ENCODE results near the gene PLA2G4B.

PLA2G4B gene

GRCh38 chr15:41851167-41851523 lies 12.5 kb downstream of the PLA2G4B start:
- no peak for DNase-seq (ENCODE audit: low read depth in 2 of 2)

- DNase-seq (ENCODE audit: low read depth in 2 of 2) = no peak
Measured at GRCh38 chr15:41851755-41852370, 13.2 kb downstream of the PLA2G4B start.

GRCh38 chr15:41852736-41853590 lies 14.3 kb downstream of the PLA2G4B start:
- no peak for DNase-seq (ENCODE audit: low read depth in 2 of 2)

DNA sequence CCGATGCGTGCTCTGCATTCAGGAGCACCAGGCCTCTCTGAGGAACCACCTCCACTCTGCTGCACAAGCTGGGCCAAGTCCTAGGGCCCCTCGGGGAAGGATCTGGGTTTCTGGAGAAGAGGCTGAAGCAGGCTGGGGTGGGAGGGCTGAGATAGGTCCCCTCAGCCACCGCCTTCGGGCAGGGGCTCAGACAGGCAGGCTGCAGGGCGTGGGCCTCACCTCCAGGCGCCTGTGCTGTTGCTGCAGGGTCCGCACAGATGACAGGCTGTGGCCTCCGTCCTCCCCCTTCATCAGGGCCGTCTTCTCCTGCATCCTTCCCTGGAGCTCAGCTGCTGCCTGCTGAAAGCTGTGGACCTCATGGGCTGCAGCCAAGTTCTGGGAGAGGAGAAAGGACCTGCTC lies 15.2 kb downstream of the PLA2G4B start:
- no peak for DNase-seq (ENCODE audit: low read depth in 2 of 2)

- no peak for DNase-seq (ENCODE audit: low read depth in 2 of 2)
Measured at GRCh38 chr15:41854443-41854842, 15.8 kb downstream of the PLA2G4B start.

- no peak for DNase-seq (ENCODE audit: low read depth in 2 of 2)
Measured at GRCh38 chr15:41855261-41855961, 16.8 kb downstream of the PLA2G4B start.

- no peak for DNase-seq (ENCODE audit: low read depth in 2 of 2)
Measured at GRCh38 chr15:41856262-41856661, 17.6 kb downstream of the PLA2G4B start.

- no peak for DNase-seq (ENCODE audit: low read depth in 2 of 2)
Measured at GRCh38 chr15:41856716-41857115, 18.1 kb downstream of the PLA2G4B start.

DNA sequence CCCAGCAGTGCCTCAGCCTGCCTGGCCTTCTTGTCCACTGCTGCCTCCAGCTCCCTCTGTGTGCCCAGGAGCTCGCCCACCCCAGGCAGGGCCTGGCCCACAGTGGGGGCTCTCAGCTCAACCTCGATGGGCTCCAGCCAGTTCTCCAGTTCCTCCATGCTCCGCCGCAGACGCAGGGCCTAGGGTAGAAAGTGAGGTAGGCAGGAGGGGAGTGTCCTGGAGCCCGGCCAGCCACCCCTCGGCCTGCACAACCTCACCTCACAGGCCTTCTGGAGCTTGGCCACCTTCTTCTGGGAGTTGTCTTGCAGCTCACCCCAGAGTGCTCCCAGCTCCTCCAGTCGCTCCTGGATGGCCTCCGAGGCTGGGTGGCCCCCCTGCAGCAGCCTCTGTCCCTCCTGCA lies 18.7 kb downstream of the PLA2G4B start:
- no peak for DNase-seq (ENCODE audit: low read depth in 2 of 2)

DNA sequence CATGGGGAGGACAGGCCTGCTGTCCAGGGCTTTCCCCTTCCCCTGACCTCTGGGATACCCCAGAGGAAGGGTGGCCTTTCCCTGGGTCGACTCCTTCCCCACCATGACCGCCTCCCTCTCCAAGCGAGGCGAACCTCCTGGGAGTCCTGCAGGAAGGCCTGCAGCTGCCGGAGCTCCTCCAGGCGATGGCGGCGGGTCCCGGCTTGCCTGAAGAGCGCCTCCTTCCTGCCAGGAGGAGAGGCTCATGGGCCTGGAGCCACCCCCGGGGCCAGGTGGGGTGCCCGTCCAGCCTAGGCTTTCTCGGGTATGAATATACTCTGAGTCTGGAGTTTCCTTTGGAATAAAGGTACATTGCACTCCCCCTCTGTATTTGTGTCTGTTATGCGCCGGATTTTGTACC lies 20.1 kb downstream of the PLA2G4B start:
- no peak for DNase-seq (ENCODE audit: low read depth in 2 of 2)

DNA sequence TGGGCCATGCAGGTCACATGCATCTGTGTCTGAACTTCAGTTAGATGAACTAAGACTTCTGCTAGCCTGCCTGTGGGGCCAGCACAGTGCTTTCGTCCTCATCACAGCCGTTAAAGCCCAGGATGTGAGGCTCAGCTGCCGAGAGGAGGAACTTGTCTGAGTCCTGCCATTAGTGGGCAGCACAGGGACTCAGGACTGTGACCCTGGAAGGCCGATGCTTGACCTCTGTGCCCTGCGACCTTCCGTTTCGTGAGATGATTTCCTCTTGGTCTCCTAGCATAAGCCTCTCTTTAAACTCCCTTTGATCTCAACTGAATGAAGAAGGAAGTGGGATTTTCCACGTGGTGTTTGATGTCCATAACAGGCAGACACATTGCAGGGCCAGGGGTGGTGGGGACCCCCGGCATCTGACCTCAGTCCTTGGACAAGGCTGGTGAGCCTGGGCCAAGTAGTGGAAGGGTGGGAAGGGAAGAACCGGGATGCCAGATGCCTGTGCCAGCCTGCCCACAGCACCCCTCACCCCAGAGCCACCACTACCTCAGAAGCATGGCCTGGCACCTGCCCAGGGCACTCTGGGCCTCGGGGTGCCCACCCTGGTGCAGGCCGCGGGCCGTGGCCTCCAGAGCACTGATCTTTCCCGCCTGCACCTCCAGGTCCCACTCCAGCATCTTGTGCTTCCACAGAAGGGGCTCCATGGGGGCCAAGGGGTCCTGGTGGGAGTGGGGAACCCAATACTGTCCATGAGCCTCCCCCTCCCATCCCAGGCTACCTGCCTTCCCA lies 21.6 kb downstream of the PLA2G4B start:
- no peak for DNase-seq (ENCODE audit: low read depth in 2 of 2)

DNA sequence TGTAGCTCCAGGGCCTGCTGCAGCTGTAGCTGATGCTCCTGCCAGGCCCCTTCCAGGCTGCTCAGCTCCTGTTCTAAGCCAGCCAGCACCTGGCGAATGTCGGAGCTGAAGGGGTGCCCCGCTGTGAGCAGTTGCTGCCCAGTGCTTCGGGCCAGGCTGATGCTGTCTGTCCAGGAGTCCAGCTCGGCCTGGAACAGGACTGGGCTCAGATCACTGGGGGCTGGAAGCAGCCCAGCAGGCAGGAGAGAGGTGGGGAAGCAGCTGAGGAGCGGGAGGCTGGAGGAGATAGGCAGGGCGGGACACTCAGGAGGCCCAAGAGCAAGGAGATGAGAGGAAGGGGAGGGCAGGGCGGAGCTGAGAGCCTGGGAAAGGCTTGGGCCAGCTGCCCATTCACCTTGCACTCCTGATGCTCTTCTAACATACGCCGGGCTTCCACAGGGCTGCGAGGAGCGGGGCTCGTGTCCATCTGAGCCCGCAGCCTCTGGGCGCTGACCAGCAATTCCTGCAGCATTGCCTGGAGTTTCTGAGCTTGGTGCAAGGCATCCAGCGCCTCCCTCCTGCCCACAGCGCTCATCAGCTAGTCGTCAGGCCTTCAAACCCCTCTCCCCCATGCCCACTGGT lies 23.2 kb downstream of the PLA2G4B start:
- DNase-seq (ENCODE audit: low read depth in 2 of 2) = no peak

DNA sequence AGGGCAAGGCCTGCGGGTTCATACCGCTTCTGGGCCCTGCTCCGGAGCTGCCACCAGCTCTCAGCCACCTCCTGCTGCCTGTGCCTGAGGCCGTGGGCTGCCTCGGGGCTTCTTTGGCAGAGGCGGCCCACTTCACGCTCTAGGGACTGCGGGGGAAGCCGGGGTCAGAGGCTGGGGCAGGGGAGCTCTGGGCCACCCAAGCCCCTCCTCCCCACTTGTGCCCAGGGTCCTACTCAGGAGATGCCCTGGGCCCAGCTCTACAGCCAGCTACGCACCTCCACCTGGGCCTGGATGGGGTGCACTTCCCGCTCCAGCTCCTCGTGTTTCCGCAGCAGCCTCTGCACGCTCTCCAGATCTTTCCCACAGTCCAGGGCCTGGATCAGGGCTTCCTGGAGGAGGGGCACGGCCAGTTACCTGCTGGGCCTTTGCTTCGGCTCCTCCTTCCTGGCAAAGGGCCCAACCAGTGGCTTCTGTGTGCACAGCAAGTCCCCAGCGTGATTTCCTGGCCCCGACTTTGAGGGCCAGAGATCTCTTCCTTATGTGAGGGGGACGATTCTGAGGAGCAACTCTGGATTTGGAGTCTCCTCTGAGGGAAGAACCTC lies 24.0 kb downstream of the PLA2G4B start:
- no peak for DNase-seq (ENCODE audit: low read depth in 2 of 2)

- DNase-seq (ENCODE audit: low read depth in 2 of 2) = no peak
Measured at GRCh38 chr15:41865490-41866055, 26.9 kb downstream of the PLA2G4B start.

DNA sequence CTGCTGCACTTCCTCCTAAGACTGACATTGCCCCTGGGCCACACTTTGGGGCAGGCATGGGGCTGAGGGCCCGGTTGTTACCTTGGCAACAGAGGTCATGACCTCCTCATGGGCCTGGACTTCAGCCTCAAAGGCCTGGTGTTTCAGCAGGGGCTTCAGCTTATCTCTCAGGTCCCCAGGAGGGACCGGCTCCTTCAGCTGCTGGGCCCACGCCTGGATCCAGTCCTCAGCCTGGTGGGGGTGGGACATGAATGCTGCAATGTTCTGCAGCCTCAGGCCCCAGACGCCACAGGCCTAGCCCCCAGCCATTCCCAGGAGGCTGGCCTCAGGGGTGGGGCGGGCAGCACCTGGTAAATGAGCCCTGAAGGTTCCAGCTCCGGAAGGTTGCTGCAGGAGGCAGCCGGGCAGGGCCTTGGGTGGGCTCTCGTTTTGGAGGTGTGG lies 27.6 kb downstream of the PLA2G4B start:
- no peak for DNase-seq (ENCODE audit: low read depth in 2 of 2)

DNA sequence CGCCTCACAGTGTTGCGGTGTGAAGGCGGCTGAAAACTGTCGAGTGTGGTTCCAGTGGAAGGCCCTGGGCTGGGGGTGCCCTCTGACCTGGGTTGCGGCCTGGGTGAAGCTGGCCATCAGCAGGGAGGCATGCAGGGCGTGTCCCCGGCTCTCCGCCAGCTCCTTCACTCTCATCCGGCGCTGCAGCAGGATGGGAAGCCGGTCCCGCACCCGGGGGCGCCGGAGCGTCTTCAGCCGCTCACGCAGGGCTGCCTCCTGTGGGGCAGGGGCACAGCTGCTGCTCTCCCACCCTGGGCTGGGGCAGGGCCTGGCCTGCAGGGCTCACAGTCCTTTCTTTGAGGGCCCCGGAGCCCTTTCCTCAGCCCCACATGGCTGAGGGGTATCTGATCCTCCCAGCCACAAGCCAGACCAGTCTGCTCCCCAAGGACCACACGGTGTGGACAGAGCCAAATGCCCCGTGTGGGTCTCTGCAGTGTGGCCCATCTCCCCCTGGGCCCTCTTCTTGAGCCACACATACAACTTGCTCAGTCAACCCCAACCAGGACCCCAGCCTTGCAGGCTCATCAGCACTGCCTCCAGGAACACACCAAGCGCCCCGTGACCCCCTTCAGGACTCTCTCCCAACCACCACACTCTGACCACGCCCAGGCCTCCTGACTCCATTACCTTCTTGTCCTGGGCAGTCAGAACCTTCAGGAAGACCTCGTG lies 28.4 kb downstream of the PLA2G4B start:
- DNase-seq (ENCODE audit: low read depth in 2 of 2) = no peak

DNA sequence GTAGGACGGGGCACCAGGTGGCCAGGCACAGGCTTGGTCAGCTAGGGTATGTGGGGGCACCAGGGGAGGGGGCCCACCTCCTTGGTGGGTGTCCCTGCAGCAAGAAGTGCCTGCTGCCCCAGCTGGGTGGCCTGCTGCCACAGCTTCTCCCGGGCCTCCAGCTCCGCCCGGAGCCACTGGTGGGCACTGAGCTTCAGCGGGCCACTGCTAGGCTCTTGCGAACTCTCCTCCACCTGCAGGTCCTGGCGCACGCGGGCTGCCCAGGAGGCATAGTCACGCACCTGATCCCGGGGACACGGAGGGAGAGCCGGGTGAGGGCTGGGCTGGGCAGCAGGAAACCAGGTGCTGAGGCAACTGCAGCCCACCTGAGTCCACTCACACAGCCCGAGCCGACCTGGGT lies 29.7 kb downstream of the PLA2G4B start:
- DNase-seq (ENCODE audit: low read depth in 2 of 2) = no peak

DNA sequence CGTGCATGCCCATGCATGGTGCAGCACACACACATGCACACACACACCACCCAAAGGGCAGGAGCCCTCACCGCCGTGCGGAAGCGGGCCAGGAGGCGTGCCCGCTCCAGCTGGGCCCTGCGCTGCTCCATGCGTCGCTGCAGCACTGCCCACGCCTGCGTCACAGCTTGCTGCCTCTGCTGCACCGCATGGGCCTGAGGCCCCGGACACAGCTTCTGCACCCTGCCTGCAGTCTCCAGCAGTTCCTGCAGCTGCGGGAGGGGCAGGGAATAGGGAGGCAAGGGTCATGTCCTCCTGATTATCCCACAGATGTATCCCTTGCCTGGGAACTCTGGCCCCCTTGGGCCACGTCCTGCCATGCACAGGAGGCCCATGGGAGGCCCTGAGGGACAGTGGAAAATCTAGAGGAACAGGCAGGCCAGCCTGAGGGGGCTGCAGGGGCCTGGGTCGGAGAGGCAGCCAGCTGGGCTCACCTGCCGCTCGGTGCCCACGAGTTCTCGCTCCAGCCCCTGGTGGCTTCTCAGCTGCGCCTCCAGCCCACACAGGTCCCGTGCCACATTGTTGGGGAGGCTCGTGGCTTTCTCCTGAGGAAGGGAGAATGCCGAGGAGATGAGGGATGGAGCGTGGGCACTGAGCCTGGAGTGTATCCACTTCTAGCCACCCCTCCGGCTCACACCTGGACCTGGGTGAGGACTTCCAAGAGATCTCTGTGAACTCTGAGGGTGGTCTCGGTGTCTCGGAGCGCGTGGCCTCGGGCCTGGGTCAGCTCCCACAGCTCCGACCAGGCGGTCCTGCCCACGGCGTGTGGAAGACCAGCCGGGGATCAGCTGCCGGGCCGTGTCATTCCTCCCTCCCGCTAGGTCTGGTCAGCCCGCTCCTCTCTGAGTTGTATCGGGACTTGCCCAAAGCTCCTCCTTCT lies 31.4 kb downstream of the PLA2G4B start:
- DNase-seq (ENCODE audit: low read depth in 2 of 2) = no peak

DNA sequence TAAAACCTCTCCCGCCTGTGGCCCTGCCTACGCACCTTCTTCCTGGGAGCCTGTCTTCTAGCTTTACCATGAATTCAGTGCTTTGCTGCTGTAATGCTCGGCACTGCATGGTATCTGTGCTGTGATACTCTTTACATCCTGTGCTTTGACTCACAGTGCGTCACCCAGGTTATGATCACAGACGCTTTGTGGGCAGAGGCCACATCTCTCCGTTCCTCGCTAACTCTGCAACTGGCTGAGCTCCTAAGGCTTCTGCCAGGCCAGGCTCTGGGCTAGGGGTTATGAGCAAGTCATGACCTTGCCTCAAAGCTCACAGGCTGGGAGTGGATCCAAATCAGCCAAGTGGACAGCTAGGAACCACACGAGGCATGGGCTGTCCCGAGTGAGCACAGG lies 32.0 kb downstream of the PLA2G4B start:
- peak; percentile 45 to 57 for DNase-seq (ENCODE audit: low read depth in 2 of 2)

Measured in stimulated activated CD4-positive, alpha-beta T cell treated with anti-CD3 and anti-CD28 coated beads, Interleukin-4, amount 100 ng/mL, for 48 hours (primary cell).